HEK293 (cell line): ENCODE data around the gene AKR1A1.

ENCODE experiments used
- GFI1B ChIP-seq: fragments of 450-650 bp; formaldehyde crosslinking; IDR thresholded peaks from 2 replicates; pipeline ENCODE4 v1.5.1; 2016; ENCODE audit warnings: missing biosample characterization, missing genetic modification characterization
- HOXC10 ChIP-seq: sonication (generic); formaldehyde crosslinking; IDR thresholded peaks from 2 replicates; pipeline ENCODE4 v1.8.1; 2023; ENCODE audit warnings: mild to moderate bottlenecking, missing genetic modification reagents
- KLF10 ChIP-seq: fragments of 450-650 bp; IDR thresholded peaks from 2 replicates; pipeline ENCODE4 v1.5.1; 2018; ENCODE audit warnings: missing biosample characterization, mild to moderate bottlenecking, missing genetic modification characterization
- KLF9 ChIP-seq: fragments of 450-650 bp; formaldehyde crosslinking; IDR thresholded peaks from 2 replicates; pipeline ENCODE4 v1.5.1; 2016; ENCODE audit warnings: missing biosample characterization, missing genetic modification characterization, low read depth
- REPIN1 ChIP-seq: fragments of 450-650 bp; formaldehyde crosslinking; IDR thresholded peaks from 2 replicates; pipeline ENCODE4 v1.5.1; 2017; ENCODE audit warnings: missing biosample characterization, missing genetic modification characterization, low read depth
- YY1 ChIP-seq: fragments of 450-650 bp; formaldehyde crosslinking; IDR thresholded peaks from 2 replicates; pipeline ENCODE4 v1.5.1; 2018; ENCODE audit warnings: missing biosample characterization, missing genetic modification characterization
- ZBTB21 ChIP-seq: fragments of 450-650 bp; formaldehyde crosslinking; IDR thresholded peaks from 2 replicates; pipeline ENCODE4 v1.5.1; 2017; ENCODE audit warnings: missing biosample characterization, missing genetic modification characterization
- ZBTB7A ChIP-seq: fragments of 450-650 bp; formaldehyde crosslinking; IDR thresholded peaks from 2 replicates; pipeline ENCODE4 v1.5.1; 2016; ENCODE audit warnings: low read depth, missing biosample characterization, missing genetic modification characterization
- ZFP41 ChIP-seq: fragments of 450-650 bp; formaldehyde crosslinking; IDR thresholded peaks from 2 replicates; pipeline ENCODE4 v1.5.1; 2016; ENCODE audit warnings: missing biosample characterization, missing genetic modification characterization, borderline replicate concordance
- ZNF10 ChIP-seq: fragments of 450-650 bp; formaldehyde crosslinking; IDR thresholded peaks from 2 replicates; pipeline ENCODE4 v1.5.1; 2017; ENCODE audit warnings: missing biosample characterization, missing genetic modification characterization
- ZNF211 ChIP-seq: fragments of 450-650 bp; formaldehyde crosslinking; IDR thresholded peaks from 2 replicates; pipeline ENCODE4 v1.5.1; 2016; ENCODE audit warnings: low read depth, missing biosample characterization, missing genetic modification characterization
- ZNF214 ChIP-seq: fragments of 450-650 bp; formaldehyde crosslinking; IDR thresholded peaks from 2 replicates; pipeline ENCODE4 v1.5.1; 2017; ENCODE audit warnings: missing biosample characterization, mild to moderate bottlenecking, missing genetic modification characterization, borderline replicate concordance
- ZNF221 ChIP-seq: fragments of 450-650 bp; formaldehyde crosslinking; IDR thresholded peaks from 2 replicates; pipeline ENCODE4 v1.5.1; 2017; ENCODE audit warnings: missing biosample characterization, missing genetic modification characterization, borderline replicate concordance
- ZNF23 ChIP-seq: fragments of 450-650 bp; formaldehyde crosslinking; IDR thresholded peaks from 2 replicates; pipeline ENCODE4 v1.5.1; 2016; ENCODE audit warnings: missing biosample characterization, missing genetic modification characterization, borderline replicate concordance
- ZNF266 ChIP-seq: fragments of 450-650 bp; formaldehyde crosslinking; IDR thresholded peaks from 2 replicates; pipeline ENCODE4 v1.5.1; 2016; ENCODE audit warnings: missing biosample characterization, missing genetic modification characterization, low read depth
- ZNF292 ChIP-seq: fragments of 450-650 bp; formaldehyde crosslinking; IDR thresholded peaks from 2 replicates; pipeline ENCODE4 v1.5.1; 2016; ENCODE audit warnings: low read depth, missing biosample characterization, missing genetic modification characterization, borderline replicate concordance
- ZNF311 ChIP-seq: fragments of 450-650 bp; formaldehyde crosslinking; IDR thresholded peaks from 2 replicates; pipeline ENCODE4 v1.5.1; 2017; ENCODE audit warnings: missing biosample characterization, missing genetic modification characterization, borderline replicate concordance
- ZNF324 ChIP-seq: fragments of 450-650 bp; formaldehyde crosslinking; IDR thresholded peaks from 2 replicates; pipeline ENCODE4 v1.5.1; 2016; ENCODE audit warnings: missing biosample characterization, missing genetic modification characterization
- ZNF560 ChIP-seq: fragments of 450-650 bp; formaldehyde crosslinking; IDR thresholded peaks from 2 replicates; pipeline ENCODE4 v1.5.1; 2017; ENCODE audit warnings: missing biosample characterization, missing genetic modification characterization, borderline replicate concordance
- ZNF596 ChIP-seq: fragments of 450-650 bp; IDR thresholded peaks from 2 replicates; pipeline ENCODE4 v1.5.0; 2018; ENCODE audit warnings: missing biosample characterization, mild to moderate bottlenecking, missing genetic modification characterization, moderate library complexity
- ZNF621 ChIP-seq: fragments of 450-650 bp; formaldehyde crosslinking; IDR thresholded peaks from 2 replicates; pipeline ENCODE4 v1.5.1; 2017; ENCODE audit warnings: missing biosample characterization, missing genetic modification characterization
- ZNF626 ChIP-seq: fragments of 450-650 bp; sonication (Bioruptor Pico); formaldehyde crosslinking; IDR thresholded peaks from 2 replicates; pipeline ENCODE4 v1.5.1; 2018; ENCODE audit warnings: missing biosample characterization, missing genetic modification characterization, inconsistent platforms
- ZNF664 ChIP-seq: fragments of 450-650 bp; formaldehyde crosslinking; IDR thresholded peaks from 2 replicates; pipeline ENCODE4 v1.5.1; 2016; ENCODE audit warnings: missing biosample characterization, missing genetic modification characterization
- ZNF785 ChIP-seq: fragments of 450-650 bp; formaldehyde crosslinking; IDR thresholded peaks from 2 replicates; pipeline ENCODE4 v1.5.1; 2016; ENCODE audit warnings: missing biosample characterization, missing genetic modification characterization
- ZNF830 ChIP-seq: fragments of 450-650 bp; IDR thresholded peaks from 2 replicates; pipeline ENCODE4 v1.5.0; 2018; ENCODE audit warnings: missing biosample characterization, missing genetic modification characterization, low read depth, mild to moderate bottlenecking, moderate library complexity
- ZNF837 ChIP-seq: fragments of 450-650 bp; formaldehyde crosslinking; IDR thresholded peaks from 2 replicates; pipeline ENCODE4 v1.5.1; 2016; ENCODE audit warnings: missing biosample characterization, missing genetic modification characterization
- TF ChIP-seq, protein P1 (sequence below): fragments of 450-650 bp; formaldehyde crosslinking; IDR thresholded peaks from 2 replicates; pipeline ENCODE4 v1.5.1; 2016; ENCODE audit warnings: missing biosample characterization, missing genetic modification characterization
- TF ChIP-seq, protein P2 (sequence below): fragments of 450-650 bp; formaldehyde crosslinking; IDR thresholded peaks from 2 replicates; pipeline ENCODE4 v1.5.1; 2016; ENCODE audit warnings: missing biosample characterization, missing genetic modification characterization
- TF ChIP-seq, protein P3 (sequence below): fragments of 450-650 bp; formaldehyde crosslinking; IDR thresholded peaks from 2 replicates; pipeline ENCODE4 v1.5.1; 2017; ENCODE audit warnings: missing biosample characterization, missing genetic modification characterization
- TF ChIP-seq, protein P4 (sequence below): fragments of 450-650 bp; formaldehyde crosslinking; IDR thresholded peaks from 2 replicates; pipeline ENCODE4 v1.5.0; 2017; ENCODE audit warnings: missing biosample characterization, missing genetic modification characterization, borderline replicate concordance
- TF ChIP-seq, protein P5 (sequence below): IDR thresholded peaks from 2 replicates; pipeline ENCODE4 v1.6.1; 2011; ENCODE audit warnings: mild to moderate bottlenecking, low read depth, low read length, borderline replicate concordance

The AKR1A1 gene

DNA sequence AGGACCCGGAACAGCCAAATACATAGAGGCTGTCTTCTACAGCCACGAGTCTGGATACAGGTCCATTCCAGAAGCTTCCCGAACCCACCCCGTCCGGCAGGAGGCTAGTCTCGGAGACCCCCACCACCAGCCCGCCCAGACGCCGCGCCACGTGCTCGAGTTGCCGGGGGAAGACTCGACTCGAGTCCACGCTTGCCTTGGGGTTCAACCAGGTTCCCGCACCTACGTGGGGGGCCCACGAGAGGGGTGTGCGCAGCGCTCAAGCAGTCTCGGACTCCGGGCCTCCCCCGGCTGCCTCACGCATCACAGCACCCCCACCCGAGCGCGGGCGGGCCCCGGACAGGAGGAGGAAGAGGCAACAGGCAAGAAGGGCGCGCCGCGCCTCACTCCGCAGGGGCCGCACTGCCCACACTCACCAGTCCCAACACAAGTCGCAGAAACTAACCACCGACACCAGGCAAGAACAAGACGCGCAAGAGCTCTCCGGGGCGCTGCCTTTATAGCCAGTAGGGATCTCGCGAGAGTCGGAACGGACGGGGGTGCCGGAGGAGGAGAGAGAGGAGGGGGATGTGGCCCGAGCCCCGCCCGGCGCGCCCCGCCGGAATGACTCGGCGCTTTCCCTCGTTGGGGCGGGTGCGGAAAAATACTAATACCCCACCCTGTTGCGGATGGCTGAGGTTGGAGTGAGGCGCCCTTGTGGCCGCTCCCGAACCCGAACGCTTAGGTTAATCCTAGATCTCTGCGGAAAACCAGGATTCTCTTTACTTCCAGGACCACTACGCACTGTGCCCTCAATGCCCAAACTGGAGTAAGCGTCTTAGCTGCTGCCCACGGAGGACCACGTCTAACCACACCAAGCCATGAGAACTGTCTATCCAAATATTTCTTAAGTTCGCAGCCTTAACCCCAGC, 29.0 kb upstream of the AKR1A1 start, which contains the start of gene PRDX1 (continued):
- TF ChIP-seq ZBTB21 (tag by site-specific recombination): peak; percentile 70; the same call in 1 of the 2 replicates
- no peak for TF ChIP-seq ZNF23
- no peak for TF ChIP-seq ZNF311 (tag by site-specific recombination)
- TF ChIP-seq ZNF830 (tag by site-specific recombination): no peak
- peak; percentile 86 for TF ChIP-seq ZBTB7A (tag by site-specific recombination)
- no peak for TF ChIP-seq ZNF266 (tag by site-specific recombination)
- no peak for TF ChIP-seq HOXC10
- TF ChIP-seq, protein P1, sequence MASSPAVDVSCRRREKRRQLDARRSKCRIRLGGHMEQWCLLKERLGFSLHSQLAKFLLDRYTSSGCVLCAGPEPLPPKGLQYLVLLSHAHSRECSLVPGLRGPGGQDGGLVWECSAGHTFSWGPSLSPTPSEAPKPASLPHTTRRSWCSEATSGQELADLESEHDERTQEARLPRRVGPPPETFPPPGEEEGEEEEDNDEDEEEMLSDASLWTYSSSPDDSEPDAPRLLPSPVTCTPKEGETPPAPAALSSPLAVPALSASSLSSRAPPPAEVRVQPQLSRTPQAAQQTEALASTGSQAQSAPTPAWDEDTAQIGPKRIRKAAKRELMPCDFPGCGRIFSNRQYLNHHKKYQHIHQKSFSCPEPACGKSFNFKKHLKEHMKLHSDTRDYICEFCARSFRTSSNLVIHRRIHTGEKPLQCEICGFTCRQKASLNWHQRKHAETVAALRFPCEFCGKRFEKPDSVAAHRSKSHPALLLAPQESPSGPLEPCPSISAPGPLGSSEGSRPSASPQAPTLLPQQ (tag by site-specific recombination): peak; percentile 95
- TF ChIP-seq, protein P2, sequence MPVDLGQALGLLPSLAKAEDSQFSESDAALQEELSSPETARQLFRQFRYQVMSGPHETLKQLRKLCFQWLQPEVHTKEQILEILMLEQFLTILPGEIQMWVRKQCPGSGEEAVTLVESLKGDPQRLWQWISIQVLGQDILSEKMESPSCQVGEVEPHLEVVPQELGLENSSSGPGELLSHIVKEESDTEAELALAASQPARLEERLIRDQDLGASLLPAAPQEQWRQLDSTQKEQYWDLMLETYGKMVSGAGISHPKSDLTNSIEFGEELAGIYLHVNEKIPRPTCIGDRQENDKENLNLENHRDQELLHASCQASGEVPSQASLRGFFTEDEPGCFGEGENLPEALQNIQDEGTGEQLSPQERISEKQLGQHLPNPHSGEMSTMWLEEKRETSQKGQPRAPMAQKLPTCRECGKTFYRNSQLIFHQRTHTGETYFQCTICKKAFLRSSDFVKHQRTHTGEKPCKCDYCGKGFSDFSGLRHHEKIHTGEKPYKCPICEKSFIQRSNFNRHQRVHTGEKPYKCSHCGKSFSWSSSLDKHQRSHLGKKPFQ (tag by site-specific recombination): no peak; the same call in none of the 2 replicates
- TF ChIP-seq ZNF596 (tag by site-specific recombination): no peak
- 0 out of 2 replicates have a peak, but pooled peaks have one; percentile 73 for TF ChIP-seq YY1
- no peak for TF ChIP-seq ZNF664
- TF ChIP-seq, protein P3, sequence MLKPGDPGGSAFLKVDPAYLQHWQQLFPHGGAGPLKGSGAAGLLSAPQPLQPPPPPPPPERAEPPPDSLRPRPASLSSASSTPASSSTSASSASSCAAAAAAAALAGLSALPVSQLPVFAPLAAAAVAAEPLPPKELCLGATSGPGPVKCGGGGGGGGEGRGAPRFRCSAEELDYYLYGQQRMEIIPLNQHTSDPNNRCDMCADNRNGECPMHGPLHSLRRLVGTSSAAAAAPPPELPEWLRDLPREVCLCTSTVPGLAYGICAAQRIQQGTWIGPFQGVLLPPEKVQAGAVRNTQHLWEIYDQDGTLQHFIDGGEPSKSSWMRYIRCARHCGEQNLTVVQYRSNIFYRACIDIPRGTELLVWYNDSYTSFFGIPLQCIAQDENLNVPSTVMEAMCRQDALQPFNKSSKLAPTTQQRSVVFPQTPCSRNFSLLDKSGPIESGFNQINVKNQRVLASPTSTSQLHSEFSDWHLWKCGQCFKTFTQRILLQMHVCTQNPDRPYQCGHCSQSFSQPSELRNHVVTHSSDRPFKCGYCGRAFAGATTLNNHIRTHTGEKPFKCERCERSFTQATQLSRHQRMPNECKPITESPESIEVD (tag by site-specific recombination): peak; percentile 12; the same call in 1 of the 2 replicates
- no peak for TF ChIP-seq ZNF292 (tag by site-specific recombination)
- no peak for TF ChIP-seq ZNF211
- TF ChIP-seq GFI1B: peak; percentile 54; the same call in 1 of the 2 replicates
- peak; percentile 87; the same call in 1 of the 2 replicates for TF ChIP-seq ZFP41
- no peak for TF ChIP-seq ZNF560 (tag by site-specific recombination)
- TF ChIP-seq REPIN1 (tag by site-specific recombination): 0 out of 2 replicates have a peak, but pooled peaks have one; percentile 27
- peak; percentile 88 for TF ChIP-seq KLF10 (tag by site-specific recombination)
- TF ChIP-seq ZNF10: peak; percentile 49; the same call in 1 of the 2 replicates
- 0 out of 2 replicates have a peak, but pooled peaks have one; percentile 80 for TF ChIP-seq ZNF785 (tag by site-specific recombination)
- peak; percentile 78; the same call in 1 of the 2 replicates for TF ChIP-seq ZNF837 (tag by site-specific recombination)
- no peak for TF ChIP-seq ZNF621 (tag by site-specific recombination)
- TF ChIP-seq KLF9 (tag by site-specific recombination): peak; percentile 81
- peak; percentile 91 for TF ChIP-seq ZNF324 (tag by site-specific recombination)
- no peak for TF ChIP-seq ZNF214 (tag by site-specific recombination)
- TF ChIP-seq, protein P4, sequence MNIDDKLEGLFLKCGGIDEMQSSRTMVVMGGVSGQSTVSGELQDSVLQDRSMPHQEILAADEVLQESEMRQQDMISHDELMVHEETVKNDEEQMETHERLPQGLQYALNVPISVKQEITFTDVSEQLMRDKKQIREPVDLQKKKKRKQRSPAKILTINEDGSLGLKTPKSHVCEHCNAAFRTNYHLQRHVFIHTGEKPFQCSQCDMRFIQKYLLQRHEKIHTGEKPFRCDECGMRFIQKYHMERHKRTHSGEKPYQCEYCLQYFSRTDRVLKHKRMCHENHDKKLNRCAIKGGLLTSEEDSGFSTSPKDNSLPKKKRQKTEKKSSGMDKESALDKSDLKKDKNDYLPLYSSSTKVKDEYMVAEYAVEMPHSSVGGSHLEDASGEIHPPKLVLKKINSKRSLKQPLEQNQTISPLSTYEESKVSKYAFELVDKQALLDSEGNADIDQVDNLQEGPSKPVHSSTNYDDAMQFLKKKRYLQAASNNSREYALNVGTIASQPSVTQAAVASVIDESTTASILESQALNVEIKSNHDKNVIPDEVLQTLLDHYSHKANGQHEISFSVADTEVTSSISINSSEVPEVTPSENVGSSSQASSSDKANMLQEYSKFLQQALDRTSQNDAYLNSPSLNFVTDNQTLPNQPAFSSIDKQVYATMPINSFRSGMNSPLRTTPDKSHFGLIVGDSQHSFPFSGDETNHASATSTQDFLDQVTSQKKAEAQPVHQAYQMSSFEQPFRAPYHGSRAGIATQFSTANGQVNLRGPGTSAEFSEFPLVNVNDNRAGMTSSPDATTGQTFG: 0 out of 2 replicates have a peak, but pooled peaks have one; percentile 46
- TF ChIP-seq ZNF221 (tag by site-specific recombination): no peak
- TF ChIP-seq, protein P5, sequence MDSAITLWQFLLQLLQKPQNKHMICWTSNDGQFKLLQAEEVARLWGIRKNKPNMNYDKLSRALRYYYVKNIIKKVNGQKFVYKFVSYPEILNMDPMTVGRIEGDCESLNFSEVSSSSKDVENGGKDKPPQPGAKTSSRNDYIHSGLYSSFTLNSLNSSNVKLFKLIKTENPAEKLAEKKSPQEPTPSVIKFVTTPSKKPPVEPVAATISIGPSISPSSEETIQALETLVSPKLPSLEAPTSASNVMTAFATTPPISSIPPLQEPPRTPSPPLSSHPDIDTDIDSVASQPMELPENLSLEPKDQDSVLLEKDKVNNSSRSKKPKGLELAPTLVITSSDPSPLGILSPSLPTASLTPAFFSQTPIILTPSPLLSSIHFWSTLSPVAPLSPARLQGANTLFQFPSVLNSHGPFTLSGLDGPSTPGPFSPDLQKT: no peak
- TF ChIP-seq ZNF626: no peak
